Measurements from ENCODE around the gene MPG. TPM values are rescaled to one million over a fixed set of nuclear protein-coding genes. Genes with fewer than 3 reads are reported as not detected.

Gene MPG
- total RNA-seq, 2 experiments from 2014 or later: 58.1 to 119 TPM

DNA sequence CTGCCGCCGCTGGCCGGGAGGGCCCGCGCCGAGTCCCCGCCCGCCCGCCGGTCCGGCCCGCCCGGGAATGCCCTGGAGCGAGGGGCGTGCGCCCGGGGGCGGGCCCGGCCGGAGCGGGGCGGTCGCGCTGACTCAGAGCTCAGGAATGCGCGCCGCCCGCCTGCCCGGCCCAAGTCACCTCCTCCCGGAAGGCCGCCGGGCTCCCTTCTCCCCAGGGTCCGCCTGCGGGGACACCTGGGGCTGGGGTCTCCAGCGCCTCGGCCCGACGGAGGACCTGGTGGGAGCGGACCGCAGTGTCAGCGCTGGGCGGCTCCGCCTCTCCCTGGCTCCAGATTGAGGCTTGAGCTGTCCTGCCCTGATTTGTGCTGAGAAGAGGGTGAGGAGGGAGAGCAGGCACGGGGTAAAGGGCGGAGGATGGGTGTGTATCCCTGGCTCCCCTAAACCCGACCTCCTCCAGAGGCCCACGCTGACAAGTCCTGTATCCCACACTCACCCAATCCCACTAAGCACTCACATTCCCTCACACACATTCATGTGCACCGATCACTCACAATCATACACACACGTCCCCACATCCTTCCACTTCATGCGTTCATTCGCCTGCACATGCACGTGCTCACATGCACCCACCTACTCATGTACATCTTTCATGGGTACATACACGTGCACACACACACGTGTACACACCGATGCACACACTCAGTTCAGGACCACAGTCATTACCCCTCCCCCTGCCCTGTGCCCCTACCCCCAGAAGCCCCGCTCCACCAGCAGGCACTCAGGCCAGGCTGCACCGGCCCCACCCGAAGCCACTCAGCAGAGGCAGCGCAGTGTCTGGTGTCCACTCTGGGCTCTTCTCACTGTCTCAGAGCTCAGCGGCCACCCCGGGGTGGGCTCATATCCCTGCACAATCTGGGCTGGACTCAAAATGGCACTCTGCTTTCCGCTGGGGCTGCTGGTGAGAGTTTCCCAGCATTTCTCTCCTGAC is 5.2 kb upstream of the MPG start, which contains the start of gene RHBDF1:
RHBDF1 (minus strand) TSS at position 71 of the 988 bp plus-strand sequence. CDS start 7,616 bp downstream, outside the sequence.
- DNase-seq (ENCODE audit: low spot score): no peak
- Histone ChIP-seq H3K4me1 (ENCODE audit: insufficient read depth, low read length, poor library complexity, severe bottlenecking) (peaks cover 21% of the 10 kb centered on the region), H4K20me1 (ENCODE audit: insufficient read depth, low read length) (no peaks in the 10 kb centered on the region), H3K9me2 (ENCODE audit: insufficient read depth, low read length) (no peaks in the 10 kb centered on the region), H2AFZ (ENCODE audit: low read length) (no peak within 1 kb of the TSS), H3K79me2 (ENCODE audit: insufficient read depth, low read depth, low read length) (no peaks in the 10 kb centered on the region), H3K9me3 (ENCODE audit: low read length) (no peaks in the 10 kb centered on the region), H3K27ac (ENCODE audit: low read depth, low read length, poor library complexity, severe bottlenecking) (no peak within 1 kb of the TSS), H3K4me3 (ENCODE audit: low read depth, low read length, poor library complexity, severe bottlenecking) (no peak within 1 kb of the TSS), H3K4me2 (ENCODE audit: low read length) (no peak within 1 kb of the TSS), H3K36me3 (ENCODE audit: insufficient read depth, low read length) (no peaks in the 10 kb centered on the region)
- ChIA-PET CTCF (ENCODE audit: unreplicated experiment) (no interaction called here), POLR2A (no interaction called here)
- BruUV-seq (replicated peaks): no TSS peak
- TF ChIP-seq EZH2phosphoT487 (IDR thresholded peaks at IDR 0.05; ENCODE audit: borderline replicate concordance, low read depth, low read length) (no peak), CTCF (conservative IDR thresholded peaks at IDR 0.05; ENCODE audit: low read length) (no peak)
- intact Hi-C loops (cut with micrococcal nuclease; ENCODE audit: unreplicated experiment): no loop called here

DNA sequence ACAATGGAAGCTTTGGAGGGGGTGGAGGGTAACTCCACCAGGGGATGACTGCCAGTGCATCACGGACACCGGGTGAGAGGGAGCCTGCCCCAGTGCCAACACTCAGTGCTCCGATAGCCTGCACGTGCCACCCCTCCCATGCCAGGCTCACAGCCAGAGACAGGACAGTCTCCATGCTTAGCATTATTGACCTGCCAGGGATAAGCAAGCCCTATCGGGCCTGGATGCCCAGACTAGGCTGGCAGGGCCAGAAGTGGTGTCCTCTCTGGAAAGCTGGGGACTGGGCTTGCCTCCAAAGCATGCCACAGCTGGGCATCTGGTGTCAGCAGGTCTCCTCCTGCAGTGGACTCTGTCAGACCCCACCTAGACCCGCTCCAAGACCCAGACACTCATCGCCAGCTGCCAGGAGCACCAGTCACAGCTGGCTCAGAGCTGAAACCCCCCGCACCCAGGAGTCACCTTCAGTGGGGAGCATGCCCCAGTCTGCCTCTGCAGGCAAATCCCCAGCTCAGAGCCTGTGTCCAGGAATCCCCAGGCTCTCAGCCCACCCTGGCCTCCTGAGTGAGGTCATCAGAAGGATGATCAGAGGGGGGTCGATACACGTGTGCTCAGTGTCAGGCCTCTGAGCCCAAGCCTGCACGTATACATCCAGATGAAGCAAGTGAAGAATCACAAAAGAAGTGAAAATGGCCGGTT is 3.8 kb upstream of the MPG start:
- no peak overlapping the region for H2AFZ ChIP-seq (ENCODE audit: low read length)
- H3K36me3 ChIP-seq (ENCODE audit: insufficient read depth, low read length): no peaks in the 10 kb centered on the region
- no peak overlapping the region for H3K27ac ChIP-seq (ENCODE audit: low read depth, low read length, poor library complexity, severe bottlenecking)
- H3K4me1 ChIP-seq (ENCODE audit: insufficient read depth, low read length, poor library complexity, severe bottlenecking): peaks cover 29% of the 10 kb centered on the region
- H3K4me2 ChIP-seq (ENCODE audit: low read length): no peak overlapping the region
- DNase-seq (ENCODE audit: low spot score): no peak
- BruUV-seq (replicated peaks): no TSS peak
- no peaks in the 10 kb centered on the region for H4K20me1 ChIP-seq (ENCODE audit: insufficient read depth, low read length)
- TF ChIP-seq CTCF (conservative IDR thresholded peaks at IDR 0.05; ENCODE audit: low read length): no peak
- no peak for TF ChIP-seq EZH2phosphoT487 (IDR thresholded peaks at IDR 0.05; ENCODE audit: borderline replicate concordance, low read depth, low read length)
- no peak overlapping the region for H3K4me3 ChIP-seq (ENCODE audit: low read depth, low read length, poor library complexity, severe bottlenecking)
- H3K9me3 ChIP-seq (ENCODE audit: low read length): no peaks in the 10 kb centered on the region
- POLR2A ChIA-PET: no interaction called here
- CTCF ChIA-PET (ENCODE audit: unreplicated experiment): no interaction called here
- no peaks in the 10 kb centered on the region for H3K79me2 ChIP-seq (ENCODE audit: insufficient read depth, low read depth, low read length)
- no peaks in the 10 kb centered on the region for H3K9me2 ChIP-seq (ENCODE audit: insufficient read depth, low read length)
- intact Hi-C loops (cut with micrococcal nuclease; ENCODE audit: unreplicated experiment): no loop called here
